GM12875 (cell line): ENCODE measurements around the gene UNC13D.

Experiments
- H3K4me3 ChIP-seq: one replicate; pipeline ENCODE4 v1.5.1; 2011; ENCODE audit warnings: low read depth, low read length, control low read depth
- TF ChIP-seq, protein P1 (sequence below): IDR thresholded peaks from 2 replicates; pipeline ENCODE4 v1.5.1; 2011; ENCODE audit warnings: low read depth, mild to moderate bottlenecking, control low read depth, inconsistent platforms, low read length, moderate library complexity, borderline replicate concordance; ENCODE audit not compliant: insufficient read depth

The UNC13D gene

DNA sequence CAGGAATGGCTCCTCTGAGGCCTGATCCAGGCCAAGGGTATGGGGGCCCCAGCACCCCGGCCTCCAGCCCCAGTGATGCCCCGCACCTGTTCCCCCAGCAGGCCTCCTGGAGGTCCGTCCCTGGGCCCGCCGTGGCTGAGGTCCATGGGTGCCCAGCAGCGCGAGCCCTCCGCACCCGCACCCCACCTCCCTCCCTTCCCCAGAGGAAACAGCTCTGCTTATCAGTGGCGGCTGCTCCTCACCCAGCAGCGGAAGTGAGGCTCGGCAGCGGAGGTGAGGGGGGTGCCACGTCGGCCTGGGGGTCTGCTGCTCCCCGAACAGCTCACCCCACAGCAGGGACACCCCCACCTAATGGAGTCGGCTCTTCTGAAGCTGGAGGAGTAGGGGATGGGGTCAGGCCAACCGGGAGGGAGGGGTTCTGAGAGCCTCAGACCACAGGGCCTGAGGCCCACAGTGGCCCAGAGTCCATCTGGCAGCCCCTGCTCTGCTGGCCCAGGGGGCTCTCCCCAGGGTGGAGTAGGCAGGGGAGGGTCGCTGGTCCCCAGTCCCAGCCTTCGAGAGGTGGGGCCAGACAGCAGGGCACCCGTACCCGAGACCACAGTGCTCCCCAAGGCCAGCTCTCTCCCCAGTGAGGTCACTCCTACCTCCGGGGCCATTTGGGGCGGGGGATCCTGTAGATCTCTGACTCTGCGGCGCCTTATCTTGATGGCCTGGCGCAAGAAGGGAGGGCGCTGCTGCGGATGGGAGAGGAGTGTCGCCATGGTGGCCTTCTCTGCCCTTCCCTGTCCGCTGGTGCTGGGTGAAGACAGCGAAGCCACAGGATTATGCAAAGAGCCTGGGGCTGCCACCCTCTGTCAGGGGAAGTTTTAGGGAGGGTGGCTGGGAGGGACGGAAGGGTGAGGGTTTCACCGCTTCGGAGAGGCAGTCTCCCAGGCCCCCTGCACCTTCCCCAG is at the start of gene UNC13D:
Gene UNC13D (minus strand): TSS at position 828 of the 953 bp plus-strand sequence. CDS start 67 bp downstream, at position 761.
- TF ChIP-seq, protein P1, sequence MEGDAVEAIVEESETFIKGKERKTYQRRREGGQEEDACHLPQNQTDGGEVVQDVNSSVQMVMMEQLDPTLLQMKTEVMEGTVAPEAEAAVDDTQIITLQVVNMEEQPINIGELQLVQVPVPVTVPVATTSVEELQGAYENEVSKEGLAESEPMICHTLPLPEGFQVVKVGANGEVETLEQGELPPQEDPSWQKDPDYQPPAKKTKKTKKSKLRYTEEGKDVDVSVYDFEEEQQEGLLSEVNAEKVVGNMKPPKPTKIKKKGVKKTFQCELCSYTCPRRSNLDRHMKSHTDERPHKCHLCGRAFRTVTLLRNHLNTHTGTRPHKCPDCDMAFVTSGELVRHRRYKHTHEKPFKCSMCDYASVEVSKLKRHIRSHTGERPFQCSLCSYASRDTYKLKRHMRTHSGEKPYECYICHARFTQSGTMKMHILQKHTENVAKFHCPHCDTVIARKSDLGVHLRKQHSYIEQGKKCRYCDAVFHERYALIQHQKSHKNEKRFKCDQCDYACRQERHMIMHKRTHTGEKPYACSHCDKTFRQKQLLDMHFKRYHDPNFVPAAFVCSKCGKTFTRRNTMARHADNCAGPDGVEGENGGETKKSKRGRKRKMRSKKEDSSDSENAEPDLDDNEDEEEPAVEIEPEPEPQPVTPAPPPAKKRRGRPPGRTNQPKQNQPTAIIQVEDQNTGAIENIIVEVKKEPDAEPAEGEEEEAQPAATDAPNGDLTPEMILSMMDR, result no peak
- H3K4me3 ChIP-seq, result peak within 1 kb of the TSS; percentile 56

DNA sequence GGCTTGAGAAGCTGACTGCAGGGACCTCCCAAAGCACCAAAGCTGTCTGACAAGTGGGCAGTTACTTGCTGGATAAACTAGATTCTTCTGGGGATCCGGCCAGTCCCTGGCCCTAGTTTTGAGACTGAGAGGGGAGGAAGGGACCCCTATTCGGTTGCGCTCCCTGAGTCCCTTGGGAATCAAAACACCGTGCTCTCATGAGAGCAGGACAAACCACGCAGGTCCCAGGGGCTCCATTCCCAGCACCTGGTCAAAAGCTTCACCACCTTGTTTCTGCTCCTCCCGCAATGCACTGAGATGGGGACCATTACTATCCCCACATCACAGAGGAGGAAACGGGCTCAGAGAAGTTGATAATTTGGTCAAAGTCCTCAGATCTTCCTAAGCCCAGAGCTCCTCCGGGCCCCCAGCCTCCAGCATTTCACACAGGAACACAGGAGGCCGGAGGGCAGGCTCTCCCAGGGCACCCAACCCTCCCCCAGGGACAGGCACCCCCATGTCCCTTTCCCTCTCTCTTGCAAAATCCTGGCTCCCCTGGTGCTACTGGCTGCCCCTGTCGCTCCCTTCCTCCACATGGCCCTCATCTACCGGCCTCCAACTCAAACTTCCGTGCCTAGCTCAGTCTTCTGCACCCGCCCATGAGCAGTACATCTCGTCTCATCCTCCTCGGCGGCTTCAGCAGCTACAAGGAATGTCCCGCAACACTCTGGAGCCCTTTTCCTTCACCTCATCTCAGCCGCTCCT is 49.3 kb upstream of the UNC13D start:
- TF ChIP-seq, protein P1, result no peak
- no peak overlapping the region for H3K4me3 ChIP-seq

DNA sequence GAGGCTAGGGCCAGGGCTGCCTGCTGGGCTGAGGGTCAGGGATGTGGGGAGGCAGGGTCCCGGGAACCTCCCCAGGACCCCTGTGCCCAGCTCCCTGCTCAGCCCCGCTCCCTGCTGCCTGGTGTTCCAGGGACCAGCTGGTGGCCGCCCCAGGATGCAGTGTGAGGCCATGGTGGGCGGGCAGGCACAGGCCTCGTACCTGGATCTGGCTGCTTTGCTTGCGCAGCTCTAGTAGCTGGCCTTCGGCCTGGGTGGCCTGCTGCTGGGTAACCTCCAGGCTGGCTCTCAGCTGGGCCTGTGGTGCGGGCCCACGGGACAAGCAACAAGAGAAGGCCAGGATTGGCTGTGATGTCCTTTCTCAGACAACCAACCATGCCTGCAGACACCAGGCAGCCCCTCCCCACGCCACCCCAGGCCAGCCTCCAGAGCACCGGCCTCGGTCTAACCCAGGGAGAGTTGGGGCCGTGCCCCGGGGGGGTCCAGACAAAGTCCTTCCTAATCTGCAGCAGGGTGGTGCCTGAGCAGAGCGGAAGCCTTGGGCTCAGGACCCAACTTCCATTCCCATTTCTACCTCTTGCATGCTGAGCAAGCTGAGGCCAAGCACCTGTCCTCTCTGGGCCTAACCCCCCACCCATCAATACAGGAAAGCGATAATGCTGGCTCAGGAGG is 48.5 kb upstream of the UNC13D start:
- no peak overlapping the region for H3K4me3 ChIP-seq
- TF ChIP-seq, protein P1, result no peak

DNA sequence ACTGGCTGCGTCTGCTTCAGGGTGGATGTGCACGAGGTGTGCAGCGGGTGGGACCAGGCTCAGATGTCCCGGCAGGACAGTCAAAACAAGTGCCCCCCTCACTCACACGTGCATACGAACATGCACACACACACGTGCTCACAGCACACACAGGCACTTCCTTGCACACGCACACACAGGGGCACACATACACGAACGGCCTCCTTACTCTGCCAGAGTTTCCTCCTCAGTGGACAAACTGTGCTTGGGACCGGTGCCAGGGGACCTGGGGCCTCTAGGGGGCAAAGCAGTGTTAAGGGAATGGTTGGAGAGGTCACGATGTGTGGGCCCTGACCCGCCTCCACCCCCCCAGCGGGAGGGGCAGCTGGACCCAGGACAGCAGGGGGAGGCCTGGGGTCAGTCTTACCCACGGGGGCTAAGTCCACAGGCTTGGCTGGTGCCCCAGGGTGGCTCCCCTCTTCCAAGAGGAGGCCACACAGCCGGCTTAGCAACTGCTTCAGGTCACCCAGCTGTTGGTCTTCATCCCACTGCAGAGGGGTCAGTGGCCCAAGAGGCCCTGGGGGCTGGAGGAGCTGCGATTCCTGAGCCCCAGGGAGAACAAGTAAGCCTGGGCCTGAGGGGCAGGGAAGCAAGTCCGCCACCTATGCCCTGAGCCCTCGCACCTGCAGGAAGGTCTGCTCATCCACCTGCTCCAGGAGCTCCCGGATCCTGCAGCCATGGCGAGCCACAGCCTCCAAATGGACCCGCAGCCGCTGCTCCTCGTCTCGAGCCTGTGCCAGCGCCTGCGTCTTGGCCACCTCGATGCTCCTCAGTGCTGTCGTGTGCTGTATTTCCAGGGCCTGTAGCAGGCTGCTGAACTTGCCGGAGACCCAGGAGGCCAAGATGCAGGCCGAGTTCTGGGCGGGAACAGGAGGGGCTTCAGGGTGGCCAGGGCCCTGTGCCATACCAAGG is 47.7 kb upstream of the UNC13D start:
- no peak overlapping the region for H3K4me3 ChIP-seq
- TF ChIP-seq, protein P1, result no peak

DNA sequence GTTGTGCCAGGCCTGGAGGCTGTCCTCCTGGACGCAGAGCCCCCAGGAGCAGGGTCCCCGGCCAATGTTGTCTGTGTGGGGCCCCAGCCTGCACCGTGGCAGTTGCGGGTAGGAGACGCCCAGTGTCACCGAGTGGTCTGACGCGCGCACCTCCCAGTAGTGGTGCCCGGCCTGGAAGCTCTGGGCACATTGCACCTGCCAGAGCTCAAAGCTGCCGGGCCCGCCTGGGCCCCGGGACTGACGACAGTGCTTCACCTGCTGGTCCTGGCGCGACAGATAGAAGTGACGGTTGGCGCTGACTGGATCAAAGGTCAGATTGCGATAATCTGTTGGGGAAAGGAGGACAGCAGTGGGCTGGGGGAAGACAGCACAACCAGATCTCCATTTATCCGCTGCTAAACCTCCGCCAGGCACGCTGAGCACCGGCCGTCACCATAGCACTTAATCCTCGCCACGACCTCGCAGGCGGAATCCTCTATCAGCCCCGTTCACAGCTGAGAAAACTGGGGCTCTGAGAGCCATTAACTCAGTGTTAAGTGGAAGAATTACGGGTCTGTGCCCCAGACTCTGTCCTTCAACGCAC is 46.9 kb upstream of the UNC13D start:
- TF ChIP-seq, protein P1, result no peak

DNA sequence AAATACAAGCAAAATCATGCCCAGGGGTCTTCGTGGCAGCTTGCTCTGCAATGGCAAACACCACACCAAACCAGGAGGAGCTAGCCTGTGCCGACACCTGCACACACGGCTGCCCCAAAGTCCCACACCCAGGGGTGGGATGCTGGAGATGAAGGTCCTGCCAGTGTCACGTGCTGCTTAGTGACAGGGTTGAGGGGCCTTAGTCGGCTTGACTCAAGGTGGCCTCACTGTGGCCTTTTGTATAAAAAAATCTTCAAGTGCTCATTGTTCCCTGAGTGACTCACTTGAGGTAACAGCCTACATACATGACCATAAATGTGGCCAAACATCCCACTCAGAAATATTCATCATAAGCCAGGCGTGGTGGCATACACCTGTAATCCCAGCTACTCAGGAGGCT is 45.2 kb upstream of the UNC13D start:
- TF ChIP-seq, protein P1, result no peak
- H3K4me3 ChIP-seq, result no peak overlapping the region

More for the DNA sequence above, 46.9 kb upstream of the UNC13D start:
- no peak overlapping the region for H3K4me3 ChIP-seq
